ENCODE data around the gene P2RY12.

The P2RY12 gene

DNA sequence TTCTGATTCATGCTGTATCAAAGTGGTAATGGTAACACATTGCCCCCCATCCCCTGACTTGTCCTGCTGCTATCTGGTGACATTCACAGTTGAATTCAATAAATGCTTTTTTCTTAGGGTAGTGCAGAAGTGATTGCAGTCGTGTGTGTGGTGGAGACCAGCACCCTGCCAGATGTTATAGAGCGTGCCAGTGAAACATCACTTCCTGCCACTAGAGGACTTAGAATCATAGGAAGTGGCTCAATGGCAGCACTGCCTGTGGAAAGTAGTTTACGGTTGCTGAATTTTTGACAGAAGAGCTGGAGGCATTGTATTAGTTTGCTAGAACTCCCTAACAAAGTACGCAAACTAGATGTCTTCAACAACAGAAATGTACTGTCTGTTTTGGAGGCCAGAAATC lies 37.4 kb upstream of the P2RY12 start:
- Histone ChIP-seq H4K20me1 (ENCODE audit: insufficient read depth) (no peaks in the 10 kb centered on the region), H3K4me3 (IDR thresholded peaks at IDR 0.05; ENCODE audit: insufficient read depth, low read depth, low read length) (no peak overlapping the region), H3K79me2 (ENCODE audit: insufficient read depth, low read depth) (no peaks in the 10 kb centered on the region), H2AFZ (ENCODE audit: low read depth) (no peak overlapping the region), H3K4me1 (ENCODE audit: low read depth, poor library complexity, severe bottlenecking) (peaks cover 6% of the 10 kb centered on the region), H3K9ac (no peak overlapping the region), H3K27ac (no peak overlapping the region), H3K27me3 (ENCODE audit: insufficient read depth, low read depth) (no peaks in the 10 kb centered on the region), H3K36me3 (ENCODE audit: insufficient read depth) (no peaks in the 10 kb centered on the region), H3K4me2 (no peak overlapping the region)
- no peak for TF ChIP-seq CTCF (conservative IDR thresholded peaks at IDR 0.05; ENCODE audit: low read depth, low read length)

GRCh38 chr3:151419806-151420205 lies 35.3 kb upstream of the P2RY12 start:
- TF ChIP-seq CTCF (conservative IDR thresholded peaks at IDR 0.05; ENCODE audit: low read depth, low read length): no peak
- no peak overlapping the region for H2AFZ ChIP-seq (ENCODE audit: low read depth)
- H3K4me3 ChIP-seq (IDR thresholded peaks at IDR 0.05; ENCODE audit: insufficient read depth, low read depth, low read length): no peak overlapping the region
- no peaks in the 10 kb centered on the region for H3K27me3 ChIP-seq (ENCODE audit: insufficient read depth, low read depth)
- no peak overlapping the region for H3K9ac ChIP-seq
- H3K4me2 ChIP-seq: no peak overlapping the region
- no peaks in the 10 kb centered on the region for H3K79me2 ChIP-seq (ENCODE audit: insufficient read depth, low read depth)
- H3K4me1 ChIP-seq (ENCODE audit: low read depth, poor library complexity, severe bottlenecking): no peaks in the 10 kb centered on the region
- no peak overlapping the region for H3K27ac ChIP-seq
- H3K36me3 ChIP-seq (ENCODE audit: insufficient read depth): no peaks in the 10 kb centered on the region
- H4K20me1 ChIP-seq (ENCODE audit: insufficient read depth): no peaks in the 10 kb centered on the region

GRCh38 chr3:151415289-151415688 lies 30.7 kb upstream of the P2RY12 start:
- no peak overlapping the region for H3K4me3 ChIP-seq (IDR thresholded peaks at IDR 0.05; ENCODE audit: insufficient read depth, low read depth, low read length)
- no peak overlapping the region for H2AFZ ChIP-seq (ENCODE audit: low read depth)
- no peak overlapping the region for H3K9ac ChIP-seq
- no peaks in the 10 kb centered on the region for H3K27me3 ChIP-seq (ENCODE audit: insufficient read depth, low read depth)
- H3K79me2 ChIP-seq (ENCODE audit: insufficient read depth, low read depth): no peaks in the 10 kb centered on the region
- H3K36me3 ChIP-seq (ENCODE audit: insufficient read depth): no peaks in the 10 kb centered on the region
- H4K20me1 ChIP-seq (ENCODE audit: insufficient read depth): no peaks in the 10 kb centered on the region
- no peak overlapping the region for H3K4me2 ChIP-seq
- H3K27ac ChIP-seq: no peak overlapping the region
- no peaks in the 10 kb centered on the region for H3K4me1 ChIP-seq (ENCODE audit: low read depth, poor library complexity, severe bottlenecking)
- TF ChIP-seq CTCF (conservative IDR thresholded peaks at IDR 0.05; ENCODE audit: low read depth, low read length): no peak

- Histone ChIP-seq H2AFZ (ENCODE audit: low read depth) (no peak overlapping the region), H3K4me3 (IDR thresholded peaks at IDR 0.05; ENCODE audit: insufficient read depth, low read depth, low read length) (no peak overlapping the region), H3K9ac (no peak overlapping the region), H3K4me2 (no peak overlapping the region), H4K20me1 (ENCODE audit: insufficient read depth) (no peaks in the 10 kb centered on the region), H3K27me3 (ENCODE audit: insufficient read depth, low read depth) (no peaks in the 10 kb centered on the region), H3K79me2 (ENCODE audit: insufficient read depth, low read depth) (no peaks in the 10 kb centered on the region), H3K27ac (no peak overlapping the region), H3K36me3 (ENCODE audit: insufficient read depth) (no peaks in the 10 kb centered on the region), H3K4me1 (ENCODE audit: low read depth, poor library complexity, severe bottlenecking) (no peaks in the 10 kb centered on the region)
- no peak for TF ChIP-seq CTCF (conservative IDR thresholded peaks at IDR 0.05; ENCODE audit: low read depth, low read length)
These were observed 28.4 kb upstream of the P2RY12 start for GRCh38 chr3:151412989-151413388.

Data from KMS-11 (cell line).